CD8-positive, alpha-beta memory T cell (primary cell): ENCODE results near the gene MADCAM1. TPM values are rescaled to one million over a fixed set of nuclear protein-coding genes. Genes with fewer than 3 reads are reported as not detected.

ENCODE experiments used
- CTCF ChIA-PET: fragments of 350-600 bp; sonication (Branson Sonifier 250); formaldehyde crosslinking; loops from one replicate; lab custom pipeline; 2021; ENCODE audit warnings: antibody characterized with exemption; lab: Charles Lee
- POLR2A ChIA-PET: fragments of 350-600 bp; sonication (Branson Sonifier 250); formaldehyde crosslinking; loops from one replicate; lab custom pipeline; 2021; ENCODE audit warnings: antibody characterized with exemption; lab: Charles Lee
- DNase-seq, 5 donors: peaks; one replicate each; pipeline versions ENCODE4 v3.0.0 to v3.0.0-alpha.2; 2020 to 2022; ENCODE audit warnings: mixed read lengths in 1 of 5
- H3K27ac ChIP-seq: one replicate; pipeline ENCODE4 v1.7.0; 2013; ENCODE audit warnings: low read depth, mild to moderate bottlenecking, low read length, moderate library complexity
- H3K27me3 ChIP-seq: 2 replicates; pipeline ENCODE4 v1.7.0; 2013; ENCODE audit warnings: low read length, mild to moderate bottlenecking; ENCODE audit not compliant: insufficient read depth, poor library complexity, severe bottlenecking
- H3K36me3 ChIP-seq: 2 replicates; pipeline ENCODE4 v1.7.0; 2013; ENCODE audit warnings: mild to moderate bottlenecking, low read length, moderate library complexity; ENCODE audit not compliant: insufficient read depth
- H3K4me1 ChIP-seq: 2 replicates; pipeline ENCODE4 v1.7.0; 2013; ENCODE audit warnings: mild to moderate bottlenecking, low read length, moderate library complexity; ENCODE audit not compliant: insufficient read depth
- H3K4me3 ChIP-seq: 2 replicates; pipeline ENCODE4 v1.7.0; 2013; ENCODE audit warnings: mild to moderate bottlenecking, low read length
- H3K9me3 ChIP-seq: 2 replicates; pipeline ENCODE4 v1.7.0; 2013; ENCODE audit warnings: mild to moderate bottlenecking, low read length
- H3K27ac Mint-ChIP-seq, 8 donors: one replicate each; pipeline ENCODE4 v1.8.0; 2020 to 2021; ENCODE audit warnings: mixed read lengths in 8 of 8, mild to moderate bottlenecking in 6 of 8, inconsistent platforms in 3 of 8, moderate library complexity in 3 of 8
- H3K27me3 Mint-ChIP-seq, 2 donors: one replicate each; pipeline ENCODE4 v1.8.0; 2020 to 2021; ENCODE audit warnings: mixed read lengths in 2 of 2, mild to moderate bottlenecking in 1 of 2, moderate library complexity in 1 of 2
- H3K36me3 Mint-ChIP-seq, 3 donors: one replicate each; pipeline ENCODE4 v1.8.0; 2020 to 2021; ENCODE audit warnings: mixed read lengths in 3 of 3, inconsistent platforms in 1 of 3, mild to moderate bottlenecking in 1 of 3
- H3K4me1 Mint-ChIP-seq, 3 donors: one replicate each; pipeline ENCODE4 v1.8.0; 2020 to 2021; ENCODE audit warnings: mixed read lengths in 3 of 3, inconsistent platforms in 1 of 3, mild to moderate bottlenecking in 1 of 3
- H3K4me3 Mint-ChIP-seq, 7 donors: one replicate each; pipeline ENCODE4 v1.8.0; 2020 to 2021; ENCODE audit warnings: mixed read lengths in 7 of 7, mild to moderate bottlenecking in 6 of 7, moderate library complexity in 4 of 7, inconsistent platforms in 2 of 7
- H3K9me3 Mint-ChIP-seq, 5 donors: one replicate each; pipeline ENCODE4 v1.8.0; 2020 to 2022; ENCODE audit warnings: mixed read lengths in 5 of 5, mild to moderate bottlenecking in 3 of 5, moderate library complexity in 2 of 5, inconsistent platforms in 1 of 5
- polyA plus RNA-seq: library from polyadenylated mRNA; unstranded; fragments of 300-500 nt; fragmentation: Illumina TruSeq; gene quantifications from one replicate; pipeline ENCODE4 v1.2.3, GENCODE V29; 2021
- total RNA-seq, 2 experiments: library from RNA; stranded (reverse); gene quantifications; one replicate each; pipeline ENCODE4 v1.2.3, GENCODE V29; 2021

Gene MADCAM1
- total and polyA plus RNA-seq, 3 experiments from 2014 or later: 0.12 to 0.44 (median 0.33) TPM

DNA sequence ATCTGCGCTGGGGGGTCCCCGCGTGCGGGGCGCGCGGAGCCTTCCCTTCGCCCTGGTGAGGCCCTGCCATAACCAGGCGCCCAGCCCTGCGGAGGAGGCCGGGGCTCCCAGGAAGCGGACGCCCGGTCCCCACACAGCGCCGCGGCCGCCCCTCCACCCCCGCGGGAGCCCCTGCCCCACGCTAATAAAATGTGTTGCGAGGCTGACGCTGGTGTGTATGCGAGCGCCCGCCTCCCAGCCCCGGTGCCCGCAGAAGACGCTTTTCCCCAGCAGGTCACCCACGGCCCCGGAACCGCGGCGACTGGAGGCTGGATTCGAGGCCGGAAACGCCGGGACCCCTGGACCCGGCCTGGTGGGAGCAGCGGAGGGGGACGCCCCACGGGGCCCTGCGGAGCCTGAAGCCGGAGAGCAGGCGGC, 23.2 kb downstream of the MADCAM1 start:
- H3K4me3 ChIP-seq: no peak overlapping the region
- no peaks in the 10 kb centered on the region for H3K4me1 ChIP-seq
- CTCF ChIA-PET: interaction anchor here (0.6 to 3.6 kb wide), 5 partner anchors 9 to 58 kb away, joined by 3 to 24 read pairs (median 7); no protein-coding TSS in a partner anchor
- H3K9me3 ChIP-seq: no peaks in the 10 kb centered on the region
- no peak overlapping the region for H3K4me3 Mint-ChIP-seq
- POLR2A ChIA-PET: no interaction called here
- peaks cover 9 to 13% (median 10%) of the 10 kb centered on the region in 3 donors for H3K4me1 Mint-ChIP-seq
- no peaks in the 10 kb centered on the region for H3K27me3 ChIP-seq
- H3K9me3 Mint-ChIP-seq: no peaks in the 10 kb centered on the region
- no peak for DNase-seq
- no peak overlapping the region for H3K27ac Mint-ChIP-seq
- no peaks in the 10 kb centered on the region for H3K36me3 ChIP-seq
- no peak overlapping the region for H3K27ac ChIP-seq
- no peaks in the 10 kb centered on the region for H3K36me3 Mint-ChIP-seq
- H3K27me3 Mint-ChIP-seq: no peaks in the 10 kb centered on the region

DNA sequence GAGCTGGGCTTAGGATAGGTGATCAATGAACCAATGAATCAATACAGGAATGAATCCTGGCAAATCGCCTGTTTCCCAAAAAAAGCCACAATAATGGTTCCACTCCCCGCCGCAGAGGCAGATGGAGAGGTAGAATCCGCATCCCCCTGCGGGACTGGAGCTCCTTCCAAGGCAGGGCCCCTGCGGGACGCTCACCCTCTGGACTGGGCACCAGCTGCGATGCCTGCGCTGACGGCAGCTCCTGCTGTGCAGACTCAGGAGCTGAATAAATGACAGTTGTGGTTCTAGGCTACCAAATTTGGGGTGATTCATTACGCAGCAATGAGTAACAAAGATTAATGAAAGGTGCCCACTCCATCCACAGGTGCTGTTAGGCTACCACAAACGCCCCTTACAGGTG, 26.4 kb downstream of the MADCAM1 start:
- Histone ChIP-seq H3K27ac (no peak overlapping the region), H3K36me3 (no peaks in the 10 kb centered on the region), H3K27me3 (no peaks in the 10 kb centered on the region), H3K4me3 (no peak overlapping the region), H3K4me1 (no peaks in the 10 kb centered on the region), H3K9me3 (no peaks in the 10 kb centered on the region)
- no peaks in the 10 kb centered on the region for H3K9me3 Mint-ChIP-seq
- H3K27ac Mint-ChIP-seq: peak overlapping the region in 2 of 8 donors; percentile 21 to 42
- CTCF ChIA-PET: interaction anchor here (3.6 kb wide), 1 partner anchor 12 kb away, joined by 24 read pairs; no protein-coding TSS in a partner anchor
- no peak overlapping the region for H3K4me3 Mint-ChIP-seq
- peaks cover 0 to 3% of the 10 kb centered on the region in 2 donors for H3K27me3 Mint-ChIP-seq
- DNase-seq: no peak
- no peaks in the 10 kb centered on the region for H3K36me3 Mint-ChIP-seq
- H3K4me1 Mint-ChIP-seq: peaks cover 4 to 9% (median 7%) of the 10 kb centered on the region in 3 donors
- POLR2A ChIA-PET: no interaction called here

DNA sequence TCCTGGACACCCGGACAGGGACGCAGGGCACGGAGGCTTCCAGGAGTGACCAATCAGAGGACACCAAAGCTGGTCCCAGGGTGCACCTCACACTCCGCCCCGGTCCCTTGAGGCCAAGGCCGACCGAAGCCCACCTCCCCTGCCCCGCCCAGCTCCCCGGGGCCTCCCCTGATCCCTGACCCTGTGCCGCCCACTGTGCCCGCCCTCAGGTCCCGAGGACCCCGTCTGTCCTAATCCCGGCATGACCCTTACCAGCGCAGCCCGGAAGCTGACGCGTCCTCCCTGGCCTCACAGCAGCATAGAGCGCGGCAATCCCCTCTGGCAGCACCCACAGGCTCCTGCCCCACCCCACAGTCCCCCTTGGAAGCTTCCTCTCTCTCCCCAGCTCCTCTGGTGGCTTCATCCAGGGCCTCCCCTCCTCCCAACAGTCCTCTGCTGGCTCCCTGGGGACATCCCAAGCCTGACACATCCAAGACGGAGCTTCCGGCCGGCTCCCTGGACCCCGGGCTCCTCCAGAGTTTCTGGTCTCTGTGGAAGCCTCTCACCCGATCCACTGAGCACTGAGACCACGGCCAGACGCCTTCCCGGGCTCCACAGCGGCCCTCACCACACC, 27.9 kb downstream of the MADCAM1 start:
- no peak for DNase-seq
- CTCF ChIA-PET: interaction anchor here (1.2 kb wide), 1 partner anchor 13 kb away, joined by 3 read pairs; no protein-coding TSS in a partner anchor
- Histone ChIP-seq H3K27ac (no peak overlapping the region), H3K9me3 (no peaks in the 10 kb centered on the region), H3K4me3 (no peak overlapping the region), H3K4me1 (no peaks in the 10 kb centered on the region), H3K36me3 (no peaks in the 10 kb centered on the region), H3K27me3 (no peaks in the 10 kb centered on the region)
- POLR2A ChIA-PET: interaction anchor here (2.2 kb wide), 1 partner anchor 13 kb away, joined by 6 read pairs; no protein-coding TSS in a partner anchor
- no peak overlapping the region for H3K4me3 Mint-ChIP-seq
- H3K9me3 Mint-ChIP-seq: no peaks in the 10 kb centered on the region
- H3K27ac Mint-ChIP-seq: no peak overlapping the region
- H3K27me3 Mint-ChIP-seq: peaks cover 0 to 7% of the 10 kb centered on the region in 2 donors
- H3K4me1 Mint-ChIP-seq: peaks cover 4 to 9% (median 7%) of the 10 kb centered on the region in 3 donors
- H3K36me3 Mint-ChIP-seq: no peaks in the 10 kb centered on the region

DNA sequence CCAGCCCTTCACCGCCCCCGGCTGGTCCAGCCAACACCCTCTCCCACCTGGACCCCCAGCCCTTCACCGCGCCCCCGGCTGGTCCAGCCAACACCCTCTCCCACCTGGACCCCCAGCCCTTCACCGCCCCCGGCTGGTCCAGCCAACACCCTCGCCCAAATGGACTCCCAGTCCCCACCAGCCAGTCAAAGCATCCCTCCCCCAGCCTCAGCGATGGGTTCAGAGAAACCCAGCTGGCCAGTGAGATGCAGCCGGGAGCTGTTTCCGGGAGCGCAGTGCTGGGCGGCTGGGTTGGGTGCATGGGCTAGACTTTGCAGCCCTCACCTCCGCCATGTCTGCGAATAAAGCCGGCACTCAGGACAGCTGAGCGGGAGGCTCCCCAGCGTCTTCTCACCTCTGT, 28.7 kb downstream of the MADCAM1 start:
- Histone ChIP-seq H3K36me3 (no peaks in the 10 kb centered on the region), H3K9me3 (no peaks in the 10 kb centered on the region), H3K27ac (no peak overlapping the region), H3K4me1 (no peaks in the 10 kb centered on the region), H3K4me3 (no peak overlapping the region), H3K27me3 (no peaks in the 10 kb centered on the region)
- peaks cover 4 to 9% (median 5%) of the 10 kb centered on the region in 3 donors for H3K4me1 Mint-ChIP-seq
- no peak overlapping the region for H3K27ac Mint-ChIP-seq
- no peaks in the 10 kb centered on the region for H3K36me3 Mint-ChIP-seq
- no peak overlapping the region for H3K4me3 Mint-ChIP-seq
- H3K9me3 Mint-ChIP-seq: no peaks in the 10 kb centered on the region
- H3K27me3 Mint-ChIP-seq: peaks cover 0 to 7% of the 10 kb centered on the region in 2 donors
- POLR2A ChIA-PET: interaction anchor here (2.2 kb wide), 1 partner anchor 14 kb away, joined by 6 read pairs; no protein-coding TSS in a partner anchor
- DNase-seq: no peak
- CTCF ChIA-PET: no interaction called here

DNA sequence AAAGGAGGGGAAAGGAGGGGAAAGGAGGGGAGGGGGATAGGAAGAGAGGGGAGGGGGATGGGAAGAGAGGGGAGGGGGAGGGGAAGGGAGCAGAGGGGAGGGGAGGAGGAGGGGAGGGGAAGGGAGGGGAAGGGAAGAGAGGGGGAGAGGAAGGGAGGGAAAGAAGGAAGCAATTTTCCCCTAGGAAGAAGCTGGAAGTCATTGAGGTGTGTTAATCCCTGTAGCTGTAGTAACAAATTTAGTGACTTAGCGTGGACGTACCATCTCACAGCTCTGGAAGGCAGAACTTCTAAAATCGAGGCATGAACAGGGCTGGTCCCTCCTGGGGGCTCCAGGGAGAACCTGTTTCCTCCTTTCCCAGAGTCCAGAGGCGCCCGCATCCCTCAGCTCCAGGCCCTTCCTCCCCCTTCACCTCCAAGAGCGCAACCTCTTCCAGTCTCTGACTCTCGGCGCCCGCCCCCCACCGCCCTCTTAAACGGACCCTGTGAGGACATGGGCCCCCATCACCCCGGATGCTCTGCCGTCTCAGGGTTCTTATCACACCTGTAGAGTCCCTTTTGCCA, 29.7 kb downstream of the MADCAM1 start:
- Mint-ChIP-seq H3K36me3 (peaks cover 0 to under 1% (median 0%) of the 10 kb centered on the region in 3 donors), H3K4me3 (no peak overlapping the region), H3K27me3 (peaks cover under 1 to 7% of the 10 kb centered on the region in 2 donors), H3K27ac (no peak overlapping the region), H3K4me1 (peaks cover 4 to 9% (median 7%) of the 10 kb centered on the region in 3 donors), H3K9me3 (no peaks in the 10 kb centered on the region)
- POLR2A ChIA-PET: interaction anchor here (2.2 kb wide), 1 partner anchor 15 kb away, joined by 6 read pairs; no protein-coding TSS in a partner anchor
- Histone ChIP-seq H3K27ac (no peak overlapping the region), H3K4me1 (peaks cover 3% of the 10 kb centered on the region), H3K27me3 (no peaks in the 10 kb centered on the region), H3K9me3 (no peaks in the 10 kb centered on the region), H3K4me3 (no peak overlapping the region), H3K36me3 (no peaks in the 10 kb centered on the region)
- CTCF ChIA-PET: interaction anchor here (1.3 kb wide), 1 partner anchor 15 kb away, joined by 8 read pairs; no protein-coding TSS in a partner anchor
- DNase-seq: no peak

DNA sequence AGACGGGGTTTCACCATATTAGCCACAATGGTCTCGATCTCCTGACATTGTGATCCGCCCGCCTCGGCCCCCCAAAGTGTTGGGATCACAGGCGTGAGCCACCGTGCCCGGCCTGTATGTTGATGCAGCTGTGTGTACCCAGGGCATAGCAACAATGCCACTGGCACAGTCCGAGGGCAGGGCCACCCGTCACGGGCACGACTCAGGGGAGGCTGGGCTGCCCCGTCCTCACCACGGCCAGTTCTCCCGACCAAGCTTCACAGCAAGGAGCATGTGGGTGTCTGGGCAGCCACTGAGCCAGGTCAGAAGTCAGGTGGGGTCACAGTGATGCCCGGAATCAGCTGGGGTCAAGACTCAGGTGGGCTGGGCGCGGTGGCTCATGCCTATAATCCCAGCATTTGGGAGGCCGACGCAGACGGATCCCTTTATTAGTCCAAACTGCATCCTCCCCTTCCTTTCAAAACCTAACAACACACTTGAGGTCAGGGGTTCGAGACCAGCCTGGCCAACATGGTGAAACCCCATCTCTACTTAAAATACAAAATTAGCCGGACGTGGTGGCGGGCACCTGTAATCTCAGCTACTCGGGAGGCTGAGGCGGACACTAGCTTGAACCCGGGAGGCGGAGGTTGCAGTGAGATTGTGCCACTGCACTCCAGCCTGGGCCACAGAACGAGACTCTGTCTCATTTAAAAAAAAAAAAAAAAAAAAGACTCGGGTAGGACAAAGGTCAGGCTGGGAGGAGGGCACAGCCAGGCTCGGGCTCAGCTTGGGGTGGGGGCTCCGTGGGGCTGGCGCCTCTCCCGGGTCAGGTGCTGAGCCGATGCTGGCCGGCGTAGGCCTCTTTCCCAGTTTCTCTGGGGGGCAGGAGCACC, 34.1 kb downstream of the MADCAM1 start:
- no peaks in the 10 kb centered on the region for H3K9me3 Mint-ChIP-seq

DNA sequence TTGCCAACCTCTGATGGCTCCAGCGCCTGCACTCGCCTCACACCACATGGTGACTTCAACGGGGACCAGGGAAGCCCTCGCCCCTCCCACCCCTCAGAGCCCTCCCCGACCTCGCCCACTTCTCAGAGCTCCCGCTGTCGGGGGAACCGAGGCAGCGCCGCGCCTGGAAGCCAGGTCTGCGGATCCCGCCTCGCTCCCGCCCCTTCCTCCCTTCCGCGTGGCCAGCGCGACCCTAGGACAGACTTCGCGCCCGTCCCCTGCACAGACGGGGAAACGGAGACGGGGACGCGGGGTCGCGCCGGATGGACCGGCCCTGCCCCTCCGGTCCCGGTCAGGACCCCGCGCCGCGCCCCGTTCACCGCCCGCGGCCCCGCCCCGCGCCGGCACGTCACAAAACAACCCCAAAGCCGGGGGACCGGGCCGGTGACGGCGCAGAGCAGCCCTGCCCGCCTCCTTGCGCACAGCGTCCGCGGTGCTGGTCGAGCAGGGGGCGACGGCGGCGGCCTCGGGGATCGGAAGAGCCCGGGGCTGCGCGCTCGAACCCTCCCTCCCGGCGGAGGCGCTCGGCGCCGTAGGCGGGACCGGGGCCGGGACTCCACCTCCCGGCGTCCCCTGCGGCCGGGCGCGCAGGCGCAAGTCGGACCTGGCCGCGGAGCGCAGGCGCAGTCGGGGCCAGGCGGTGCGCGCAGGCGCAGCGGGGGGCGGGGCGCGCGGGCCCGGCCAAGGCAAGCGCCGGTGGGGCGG, 34.9 kb downstream of the MADCAM1 start:
- H3K27ac Mint-ChIP-seq: peak overlapping the region; percentile 54 to 91 (median 84)
- Histone ChIP-seq H3K36me3 (no peaks in the 10 kb centered on the region), H3K27ac (peak overlapping the region; percentile 74), H3K4me1 (peaks cover 19% of the 10 kb centered on the region), H3K27me3 (no peaks in the 10 kb centered on the region), H3K9me3 (no peaks in the 10 kb centered on the region), H3K4me3 (peak overlapping the region; percentile 53)
- peaks cover 0 to 7% (median 0%) of the 10 kb centered on the region in 3 donors for H3K36me3 Mint-ChIP-seq
- peaks cover 9 to 29% (median 18%) of the 10 kb centered on the region in 3 donors for H3K4me1 Mint-ChIP-seq
- CTCF ChIA-PET: interaction anchor here (0.9 to 6.2 kb wide), 6 partner anchors 12 to 53 kb away, joined by 3 to 55 read pairs (median 6); partner anchors contain the start of genes GZMM and TPGS1
- no peaks in the 10 kb centered on the region for H3K9me3 Mint-ChIP-seq
- H3K4me3 Mint-ChIP-seq: peak overlapping the region; percentile 79 to 94 (median 85)
- peak; percentile 84 to 95 (median 91) for DNase-seq
- H3K27me3 Mint-ChIP-seq: peaks cover 1 to 4% of the 10 kb centered on the region in 2 donors
- POLR2A ChIA-PET: interaction anchor here (0.6 to 2.8 kb wide), 8 partner anchors 10 to 132 kb away, joined by 3 to 18 read pairs (median 4); partner anchors contain the start of genes GZMM and RNF126

More for the DNA sequence above, 34.1 kb downstream of the MADCAM1 start:
- ChIA-PET CTCF (interaction anchor here (1.6 to 6.2 kb wide), 2 partner anchors 19 to 24 kb away, joined by 7 to 55 read pairs; partner anchors contain the start of gene TPGS1), POLR2A (interaction anchor here (1.1 to 2.8 kb wide), 3 partner anchors 9 to 20 kb away, joined by 6 to 18 read pairs (median 10); partner anchors contain the start of gene GZMM)
- H3K4me3 Mint-ChIP-seq: peak overlapping the region; percentile 79 to 94 (median 85)
- H3K27ac Mint-ChIP-seq: peak overlapping the region; percentile 69 to 91 (median 84)
- peaks cover 9 to 29% (median 18%) of the 10 kb centered on the region in 3 donors for H3K4me1 Mint-ChIP-seq
- H3K36me3 Mint-ChIP-seq: peaks cover 0 to 4% (median 0%) of the 10 kb centered on the region in 3 donors
- peaks cover 1 to 6% of the 10 kb centered on the region in 2 donors for H3K27me3 Mint-ChIP-seq
- peak overlapping the region; percentile 53 for H3K4me3 ChIP-seq
- DNase-seq: no peak
- H3K9me3 ChIP-seq: no peaks in the 10 kb centered on the region
- no peaks in the 10 kb centered on the region for H3K27me3 ChIP-seq
- H3K36me3 ChIP-seq: no peaks in the 10 kb centered on the region
- peaks cover 19% of the 10 kb centered on the region for H3K4me1 ChIP-seq
- H3K27ac ChIP-seq: peak overlapping the region; percentile 74
